ENCODE measurements around the gene ATG10. TPM values are rescaled to one million over a fixed set of nuclear protein-coding genes. Genes with fewer than 3 reads are reported as not detected.

ATG10 gene
- total RNA-seq, 5 donors from 2014 or later (not counting 1 experiment from before 2014, with no cell fraction given), result 3.9 to 7.8 (median 6.6) TPM

GRCh38 chr5:82217917-82218316 lies 246.1 kb downstream of the ATG10 start:
- WGBS (ENCODE audit: insufficient coverage), result 20% methylated on average over 1 of the region's 1 CpG
- no peaks in the 10 kb centered on the region for H3K9me3 Mint-ChIP-seq
- ATAC-seq (replicated peaks in 1 of 4), result no peak
- CTCF ChIA-PET, result interaction anchor here in 1 of 2 donors (0.7 kb wide), 1 partner anchor 26 kb away, joined by 3 read pairs; no protein-coding TSS in a partner anchor
- Histone ChIP-seq H3K9me3 (no peaks in the 10 kb centered on the region), H3K27me3 (replicated peaks in 1 of 2; ENCODE audit: control insufficient read depth in 2 of 2, extremely low read depth in 1 of 2, insufficient read depth in 2 of 2, low read length in 1 of 2) (no peaks in the 10 kb centered on the region), H3K27ac (ENCODE audit: low read length) (no peak overlapping the region), H3K4me1 (ENCODE audit: control insufficient read depth in 1 of 2, extremely low read depth in 1 of 2, insufficient read depth in 2 of 2, low read length in 2 of 2) (no peaks in the 10 kb centered on the region), H3K36me3 (ENCODE audit: control insufficient read depth in 2 of 2, extremely low read depth in 1 of 2, insufficient read depth in 1 of 2, low read length in 1 of 2) (no peaks in the 10 kb centered on the region), H3K4me3 (ENCODE audit: control insufficient read depth in 1 of 2, extremely low read depth in 1 of 2, low read length in 1 of 2) (no peak overlapping the region)
- no peaks in the 10 kb centered on the region for H3K27me3 Mint-ChIP-seq
- no peak overlapping the region for H3K27ac Mint-ChIP-seq
- no peak overlapping the region for H3K4me3 Mint-ChIP-seq
- H3K36me3 Mint-ChIP-seq, result peaks cover 7% of the 10 kb centered on the region
- POLR2A ChIA-PET, result no interaction called here
- DNase-seq, result peak in 1 of 35 experiments; percentile 6
- H3K4me1 Mint-ChIP-seq, result peaks cover 0 to 8% (median 0%) of the 10 kb centered on the region in 3 donors

GRCh38 chr5:82218374-82219156 lies 246.7 kb downstream of the ATG10 start:
- H3K27me3 Mint-ChIP-seq, result no peaks in the 10 kb centered on the region
- Histone ChIP-seq H3K36me3 (ENCODE audit: control insufficient read depth in 2 of 2, extremely low read depth in 1 of 2, insufficient read depth in 1 of 2, low read length in 1 of 2) (no peaks in the 10 kb centered on the region), H3K27me3 (replicated peaks in 1 of 2; ENCODE audit: control insufficient read depth in 2 of 2, extremely low read depth in 1 of 2, insufficient read depth in 2 of 2, low read length in 1 of 2) (no peaks in the 10 kb centered on the region), H3K4me1 (ENCODE audit: control insufficient read depth in 1 of 2, extremely low read depth in 1 of 2, insufficient read depth in 2 of 2, low read length in 2 of 2) (no peaks in the 10 kb centered on the region), H3K9me3 (no peaks in the 10 kb centered on the region), H3K4me3 (ENCODE audit: control insufficient read depth in 1 of 2, extremely low read depth in 1 of 2, low read length in 1 of 2) (no peak overlapping the region), H3K27ac (ENCODE audit: low read length) (no peak overlapping the region)
- CTCF ChIA-PET, result no interaction called here
- H3K27ac Mint-ChIP-seq, result no peak overlapping the region
- H3K9me3 Mint-ChIP-seq, result no peaks in the 10 kb centered on the region
- H3K36me3 Mint-ChIP-seq, result peaks cover 7% of the 10 kb centered on the region
- ATAC-seq (replicated peaks in 1 of 4) (no peak), DNase-seq (no peak)
- peaks cover 0 to 9% (median 2%) of the 10 kb centered on the region in 3 donors for H3K4me1 Mint-ChIP-seq
- no peak overlapping the region for H3K4me3 Mint-ChIP-seq
- POLR2A ChIA-PET, result no interaction called here
- 92% methylated on average over 4 of the region's 7 CpGs for WGBS (ENCODE audit: insufficient coverage)

- Histone ChIP-seq H3K4me3 (ENCODE audit: control insufficient read depth in 1 of 2, extremely low read depth in 1 of 2, low read length in 1 of 2) (no peak overlapping the region), H3K27ac (ENCODE audit: low read length) (no peak overlapping the region), H3K27me3 (replicated peaks in 1 of 2; ENCODE audit: control insufficient read depth in 2 of 2, extremely low read depth in 1 of 2, insufficient read depth in 2 of 2, low read length in 1 of 2) (no peaks in the 10 kb centered on the region), H3K36me3 (ENCODE audit: control insufficient read depth in 2 of 2, extremely low read depth in 1 of 2, insufficient read depth in 1 of 2, low read length in 1 of 2) (no peaks in the 10 kb centered on the region), H3K9me3 (no peaks in the 10 kb centered on the region), H3K4me1 (ENCODE audit: control insufficient read depth in 1 of 2, extremely low read depth in 1 of 2, insufficient read depth in 2 of 2, low read length in 2 of 2) (peaks cover 0 to 3% of the 10 kb centered on the region in 2 experiments)
- no peaks in the 10 kb centered on the region for H3K9me3 Mint-ChIP-seq
- CTCF ChIA-PET, result no interaction called here
- no peaks in the 10 kb centered on the region for H3K27me3 Mint-ChIP-seq
- no peak overlapping the region for H3K27ac Mint-ChIP-seq
- ATAC-seq (replicated peaks in 1 of 4) (no peak), DNase-seq (no peak)
- H3K4me3 Mint-ChIP-seq, result no peak overlapping the region
- H3K4me1 Mint-ChIP-seq, result peaks cover 3 to 14% (median 11%) of the 10 kb centered on the region in 3 donors
- POLR2A ChIA-PET, result interaction anchor here in 1 of 2 donors (0.6 kb wide), 1 partner anchor 148 kb away, joined by 4 read pairs; no protein-coding TSS in a partner anchor
- WGBS (ENCODE audit: insufficient coverage), result 100% methylated on average over 1 of the region's 2 CpGs
- peaks cover 7% of the 10 kb centered on the region for H3K36me3 Mint-ChIP-seq
Observed at GRCh38 chr5:82221020-82221419, 249.2 kb downstream of the ATG10 start.

DNA sequence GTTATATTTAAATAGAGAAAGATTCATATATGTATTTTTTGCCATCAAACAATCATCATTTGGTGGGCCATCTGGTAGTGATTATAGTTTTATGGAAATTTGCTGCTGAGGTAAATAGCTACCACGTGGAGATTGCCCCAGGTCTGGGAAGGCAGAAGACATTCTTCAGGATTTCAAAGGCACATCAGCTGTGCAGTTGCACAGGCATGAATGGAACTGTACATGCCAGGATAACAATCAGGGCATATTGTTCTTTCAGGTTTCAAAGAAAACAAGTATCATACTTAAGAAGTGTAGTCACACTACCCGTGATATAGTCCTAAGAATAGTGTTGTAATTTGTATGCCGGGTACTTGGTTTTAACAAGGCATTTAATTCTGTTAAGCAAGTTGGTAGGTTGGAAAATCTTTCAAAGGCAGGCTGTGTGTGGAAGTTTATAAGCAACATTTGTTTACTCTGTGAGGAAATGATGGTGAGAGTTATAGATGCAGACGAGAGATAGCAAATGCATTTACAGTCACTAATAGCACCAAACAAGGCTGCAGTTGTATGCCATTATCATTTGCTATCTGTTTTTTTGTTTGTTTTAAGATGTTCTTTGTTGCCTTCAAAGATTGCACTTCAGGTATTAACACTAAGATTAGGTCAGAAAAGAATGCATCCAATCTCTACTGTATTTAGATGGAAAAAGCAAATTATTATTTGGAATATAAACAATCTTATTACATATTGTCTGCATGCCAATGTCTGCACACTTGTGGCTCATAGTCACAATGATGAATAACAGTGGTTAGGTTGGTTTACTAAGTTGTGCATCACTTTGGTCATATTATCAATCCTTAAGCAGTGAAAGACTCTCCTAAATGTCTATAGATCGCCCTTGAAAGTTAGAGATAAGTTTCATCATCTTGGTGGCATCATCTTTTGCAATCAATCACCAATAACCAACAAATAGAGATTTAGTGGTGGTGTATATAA lies 251.1 kb downstream of the ATG10 start:
- no peak for ATAC-seq (replicated peaks in 1 of 4)
- Histone ChIP-seq H3K36me3 (ENCODE audit: control insufficient read depth in 2 of 2, extremely low read depth in 1 of 2, insufficient read depth in 1 of 2, low read length in 1 of 2) (no peaks in the 10 kb centered on the region), H3K4me3 (ENCODE audit: control insufficient read depth in 1 of 2, extremely low read depth in 1 of 2, low read length in 1 of 2) (no peak overlapping the region), H3K9me3 (no peaks in the 10 kb centered on the region), H3K27ac (ENCODE audit: low read length) (no peak overlapping the region), H3K27me3 (replicated peaks in 1 of 2; ENCODE audit: control insufficient read depth in 2 of 2, extremely low read depth in 1 of 2, insufficient read depth in 2 of 2, low read length in 1 of 2) (no peaks in the 10 kb centered on the region), H3K4me1 (ENCODE audit: control insufficient read depth in 1 of 2, extremely low read depth in 1 of 2, insufficient read depth in 2 of 2, low read length in 2 of 2) (peaks cover 0 to 3% of the 10 kb centered on the region in 2 experiments)
- Mint-ChIP-seq H3K4me3 (no peak overlapping the region), H3K9me3 (no peaks in the 10 kb centered on the region), H3K27me3 (no peaks in the 10 kb centered on the region), H3K4me1 (peaks cover 3 to 12% (median 11%) of the 10 kb centered on the region in 3 donors), H3K36me3 (peaks cover 7% of the 10 kb centered on the region), H3K27ac (no peak overlapping the region)
- CTCF ChIA-PET, result interaction anchor here in 1 of 2 donors (1.0 kb wide), 1 partner anchor 796 kb away, joined by 3 read pairs; no protein-coding TSS in a partner anchor
- no CpG with 5 or more reads among the region's 5 CpGs for WGBS (ENCODE audit: insufficient coverage)
- no peak for DNase-seq
- POLR2A ChIA-PET, result no interaction called here

- WGBS (ENCODE audit: insufficient coverage), result 58% methylated on average over 2 of the region's 7 CpGs
- no peaks in the 10 kb centered on the region for H3K27me3 Mint-ChIP-seq
- POLR2A ChIA-PET, result interaction anchor here in 1 of 2 donors (0.7 kb wide), 1 partner anchor 369 kb away, joined by 4 read pairs; no protein-coding TSS in a partner anchor
Observed at GRCh38 chr5:82225525-82226172, 253.8 kb downstream of the ATG10 start.

DNA sequence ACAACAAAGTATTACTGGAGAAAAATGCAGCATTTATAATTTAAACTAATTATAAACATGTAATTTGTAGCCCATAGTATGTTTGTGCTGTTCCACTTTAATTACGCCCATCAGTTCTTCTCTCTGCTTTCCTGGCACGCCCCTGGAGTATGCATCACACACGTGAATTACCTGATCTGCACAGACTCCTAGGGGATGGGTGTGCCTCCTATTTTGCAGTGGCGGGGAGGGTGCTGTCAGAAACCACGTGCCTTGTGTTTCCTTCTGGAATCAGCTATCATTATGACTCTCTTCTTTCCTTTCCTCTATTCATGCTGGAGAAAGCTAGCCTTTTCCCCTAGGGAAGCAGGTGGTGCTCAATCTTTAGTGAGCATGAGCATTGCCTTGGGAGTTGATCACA lies 263.1 kb downstream of the ATG10 start:
- H3K27me3 ChIP-seq (replicated peaks in 1 of 2; ENCODE audit: control insufficient read depth in 2 of 2, extremely low read depth in 1 of 2, insufficient read depth in 2 of 2, low read length in 1 of 2), result no peaks in the 10 kb centered on the region
- H3K27ac ChIP-seq (ENCODE audit: low read length), result no peak overlapping the region
- no peak overlapping the region for H3K4me3 ChIP-seq (ENCODE audit: control insufficient read depth in 1 of 2, extremely low read depth in 1 of 2, low read length in 1 of 2)
- H3K9me3 Mint-ChIP-seq, result no peaks in the 10 kb centered on the region
- CTCF ChIA-PET, result no interaction called here
- POLR2A ChIA-PET, result no interaction called here
- no peak overlapping the region for H3K4me3 Mint-ChIP-seq
- DNase-seq, result no peak
- WGBS (ENCODE audit: insufficient coverage), result 80% methylated on average over 1 of the region's 5 CpGs
- no peak for ATAC-seq (replicated peaks in 1 of 4)
- no peak overlapping the region for H3K27ac Mint-ChIP-seq
- H3K27me3 Mint-ChIP-seq, result no peaks in the 10 kb centered on the region
- H3K4me1 ChIP-seq (ENCODE audit: control insufficient read depth in 1 of 2, extremely low read depth in 1 of 2, insufficient read depth in 2 of 2, low read length in 2 of 2), result no peaks in the 10 kb centered on the region
- no peaks in the 10 kb centered on the region for H3K4me1 Mint-ChIP-seq
- no peaks in the 10 kb centered on the region for H3K36me3 ChIP-seq (ENCODE audit: control insufficient read depth in 2 of 2, extremely low read depth in 1 of 2, insufficient read depth in 1 of 2, low read length in 1 of 2)
- H3K36me3 Mint-ChIP-seq, result no peaks in the 10 kb centered on the region
- H3K9me3 ChIP-seq, result no peaks in the 10 kb centered on the region

More at GRCh38 chr5:82225525-82226172, 253.8 kb downstream of the ATG10 start:
- Histone ChIP-seq H3K4me1 (ENCODE audit: control insufficient read depth in 1 of 2, extremely low read depth in 1 of 2, insufficient read depth in 2 of 2, low read length in 2 of 2) (peaks cover 0 to 3% of the 10 kb centered on the region in 2 experiments), H3K9me3 (no peaks in the 10 kb centered on the region), H3K4me3 (ENCODE audit: control insufficient read depth in 1 of 2, extremely low read depth in 1 of 2, low read length in 1 of 2) (no peak overlapping the region), H3K27me3 (replicated peaks in 1 of 2; ENCODE audit: control insufficient read depth in 2 of 2, extremely low read depth in 1 of 2, insufficient read depth in 2 of 2, low read length in 1 of 2) (no peaks in the 10 kb centered on the region), H3K27ac (ENCODE audit: low read length) (no peak overlapping the region), H3K36me3 (ENCODE audit: control insufficient read depth in 2 of 2, extremely low read depth in 1 of 2, insufficient read depth in 1 of 2, low read length in 1 of 2) (no peaks in the 10 kb centered on the region)
- CTCF ChIA-PET, result interaction anchor here (0.5 to 2.8 kb wide), 13 partner anchors 15 to 1231 kb away, joined by 3 to 13 read pairs (median 4); no protein-coding TSS in a partner anchor
- Mint-ChIP-seq H3K36me3 (peaks cover 3% of the 10 kb centered on the region), H3K27ac (no peak overlapping the region), H3K9me3 (no peaks in the 10 kb centered on the region), H3K4me3 (no peak overlapping the region), H3K4me1 (peaks cover 3 to 11% (median 9%) of the 10 kb centered on the region in 3 donors)
- ATAC-seq (replicated peaks in 1 of 4) (peak; percentile 58 to 78 (median 72)), DNase-seq (peak; percentile 11 to 77 (median 43))
